CD14-positive monocyte (primary cell): ENCODE results near the gene UBE2O. TPM values are rescaled to one million over a fixed set of nuclear protein-coding genes. Genes with fewer than 3 reads are reported as not detected.

Experiments
- DNase-seq, 3 donors: peaks; one replicate each; pipeline ENCODE4 v3.0.0-alpha.2; 2011 to 2022
- H2AFZ ChIP-seq: 2 replicates; pipeline ENCODE4 v1.6.0; 2012; ENCODE audit warnings: mild to moderate bottlenecking, low read depth, low read length, inconsistent platforms; ENCODE audit not compliant: insufficient read depth, poor library complexity, severe bottlenecking
- H3K27ac ChIP-seq, 2 donors: 1 replicate in 1 of 2; 2 replicates in 1 of 2; pipeline ENCODE4 v1.5.1; 2012 to 2013; ENCODE audit warnings: low read length in 2 of 2, control low read depth in 1 of 2, inconsistent platforms in 1 of 2, low read depth in 1 of 2, mild to moderate bottlenecking in 1 of 2
- H3K27me3 ChIP-seq, 2 donors: one replicate each; pipeline versions ENCODE4 v1.6.0 to v1.6.1; 2011 to 2013; ENCODE audit warnings: low read length in 2 of 2; ENCODE audit not compliant: control insufficient read depth in 2 of 2, insufficient read depth in 2 of 2
- H3K36me3 ChIP-seq, 2 donors: replicated peaks in 1 of 2; 1 replicate in 1 of 2; 2 replicates in 1 of 2; pipeline versions ENCODE4 v1.5.1 to v1.6.1; 2012 to 2013; ENCODE audit warnings: low read length in 2 of 2, control low read depth in 1 of 2, inconsistent platforms in 1 of 2, mild to moderate bottlenecking in 1 of 2; ENCODE audit not compliant: insufficient read depth in 2 of 2, control insufficient read depth in 1 of 2
- H3K4me1 ChIP-seq, 2 donors: 1 replicate in 1 of 2; 2 replicates in 1 of 2; pipeline versions ENCODE4 v1.5.1 to v1.6.1; 2012 to 2013; ENCODE audit warnings: low read length in 2 of 2, control low read depth in 1 of 2, inconsistent platforms in 1 of 2, mild to moderate bottlenecking in 1 of 2, moderate library complexity in 1 of 2; ENCODE audit not compliant: insufficient read depth in 2 of 2, control insufficient read depth in 1 of 2
- H3K4me2 ChIP-seq: replicated peaks from 2 replicates; pipeline ENCODE3; 2012; ENCODE audit warnings: low read length, moderate library complexity, mild to moderate bottlenecking; ENCODE audit not compliant: poor library complexity, severe bottlenecking; ENCODE audit errors: extremely low read depth
- H3K4me3 ChIP-seq, 3 experiments: fragments of 200-600 bp in 1 of 3; sonication (generic) in 1 of 3; replicated peaks in 1 of 3; 1 replicate in 2 of 3; 2 replicates in 1 of 3; pipeline ENCODE4 v1.5.1; 2011 to 2013; ENCODE audit warnings: low read length in 3 of 3, mild to moderate bottlenecking in 3 of 3, control low read depth in 2 of 3, low read depth in 2 of 3, inconsistent platforms in 1 of 3, moderate library complexity in 1 of 3
- H3K79me2 ChIP-seq: 2 replicates; pipeline ENCODE4 v1.6.0; 2012; ENCODE audit warnings: mild to moderate bottlenecking, control low read depth, inconsistent platforms, low read length, moderate library complexity; ENCODE audit not compliant: insufficient read depth
- H3K9ac ChIP-seq: 2 replicates; pipeline ENCODE4 v1.6.0; 2017; ENCODE audit warnings: low read length, mild to moderate bottlenecking; ENCODE audit not compliant: insufficient read depth, poor library complexity, severe bottlenecking
- H3K9me3 ChIP-seq, 2 donors: replicated peaks in 1 of 2; 1 replicate in 1 of 2; 2 replicates in 1 of 2; pipeline versions ENCODE4 v1.5.1 to v1.6.1; 2012 to 2013; ENCODE audit warnings: low read length in 2 of 2, control low read depth in 1 of 2; ENCODE audit not compliant: control insufficient read depth in 1 of 2, insufficient read depth in 1 of 2
- H4K20me1 ChIP-seq: 2 replicates; pipeline ENCODE4 v1.6.0; 2012; ENCODE audit warnings: mild to moderate bottlenecking, low read length, control low read depth, moderate library complexity; ENCODE audit not compliant: insufficient read depth
- H3K27ac Mint-ChIP-seq, 7 donors: one replicate each; pipeline ENCODE4 v1.8.0; 2020; ENCODE audit warnings: mild to moderate bottlenecking in 7 of 7, mixed read lengths in 7 of 7, moderate library complexity in 6 of 7, inconsistent platforms in 2 of 7
- H3K27me3 Mint-ChIP-seq, 3 donors: one replicate each; pipeline ENCODE4 v1.8.0; 2021 to 2022; ENCODE audit warnings: low read depth in 3 of 3, mild to moderate bottlenecking in 3 of 3, mixed read lengths in 3 of 3, moderate library complexity in 3 of 3, inconsistent platforms in 1 of 3
- H3K36me3 Mint-ChIP-seq, 2 donors: one replicate each; pipeline ENCODE4 v1.8.0; 2020; ENCODE audit warnings: mixed read lengths in 2 of 2, inconsistent platforms in 1 of 2, mild to moderate bottlenecking in 1 of 2
- H3K4me1 Mint-ChIP-seq: one replicate; pipeline ENCODE4 v1.8.0; 2020; ENCODE audit warnings: mild to moderate bottlenecking, mixed read lengths
- H3K4me3 Mint-ChIP-seq, 2 donors: one replicate each; pipeline ENCODE4 v1.8.0; 2020; ENCODE audit warnings: mild to moderate bottlenecking in 2 of 2, mixed read lengths in 2 of 2, moderate library complexity in 1 of 2
- H3K9me3 Mint-ChIP-seq, 7 donors: one replicate each; pipeline ENCODE4 v1.8.0; 2020 to 2022; ENCODE audit warnings: mixed read lengths in 7 of 7, mild to moderate bottlenecking in 6 of 7, moderate library complexity in 6 of 7, inconsistent platforms in 2 of 7
- CTCF ChIP-seq: fragments of 200-600 bp; IDR thresholded peaks from one replicate; pipeline ENCODE4 v1.8.0; 2022; ENCODE audit warnings: antibody characterized with exemption, mild to moderate bottlenecking
- WGBS: methylation state at CpG from one replicate; pipeline ENCODE4 v1.1.5; 2013; ENCODE audit warnings: missing lambda C conversion rate; ENCODE audit not compliant: insufficient coverage; 5-methylcytosine and 5-hydroxymethylcytosine counted together
- intact Hi-C, 2 donors: fragments of 100-400 bp; cut with micrococcal nuclease; formaldehyde crosslinking; loops; one replicate each; pipeline versions ENCODE4 v1.15.0 to v1.15.1; 2023
- polyA plus RNA-seq, 3 donors: library from polyadenylated mRNA; depleted of rRNA in 1 of 3; unstranded in 2 of 3; stranded (reverse) in 1 of 3; fragments of 300-500 nt in 2 of 3; fragments of >200 nt in 1 of 3; fragmentation: Illumina TruSeq in 2 of 3; gene quantifications; 1 replicate in 2 of 3; 2 replicates in 1 of 3; pipeline ENCODE4 v1.2.3, GENCODE V29; 2012 to 2021

The UBE2O gene
- polyA plus RNA-seq, 3 donors: 1.3 to 15.1 (median 4.5) TPM

GRCh38 chr17:76495663-76496400 lies 42.9 kb upstream of the UBE2O start:
- peaks cover 89% of the 10 kb centered on the region for H3K4me1 Mint-ChIP-seq
- no peak overlapping the region for H3K4me3 ChIP-seq
- peaks cover 76% of the 10 kb centered on the region for H3K79me2 ChIP-seq
- intact Hi-C loops: no loop called here
- no peaks in the 10 kb centered on the region for H3K9me3 ChIP-seq
- peak overlapping the region in 6 of 7 donors; percentile 25 to 100 (median 62) for H3K27ac Mint-ChIP-seq
- 95% methylated on average over 16 of the region's 16 CpGs for WGBS
- H3K4me1 ChIP-seq: peaks cover 89 to 95% of the 10 kb centered on the region in 2 donors
- peaks cover 17 to 29% of the 10 kb centered on the region in 2 donors for H3K36me3 ChIP-seq
- DNase-seq: no peak
- peaks cover 0 to 2% (median 0%) of the 10 kb centered on the region in 3 donors for H3K27me3 Mint-ChIP-seq
- peak overlapping the region; percentile 99 for H3K27ac ChIP-seq
- H3K9me3 Mint-ChIP-seq: no peaks in the 10 kb centered on the region
- no peak overlapping the region for H3K9ac ChIP-seq
- H3K27me3 ChIP-seq: no peaks in the 10 kb centered on the region
- peaks cover 40 to 49% of the 10 kb centered on the region in 2 donors for H3K36me3 Mint-ChIP-seq
- no peaks in the 10 kb centered on the region for H4K20me1 ChIP-seq
- H2AFZ ChIP-seq: no peak overlapping the region
- no peak for TF ChIP-seq CTCF
- H3K4me3 Mint-ChIP-seq: no peak overlapping the region
- H3K4me2 ChIP-seq: no peak overlapping the region

GRCh38 chr17:76493505-76494167 lies 40.7 kb upstream of the UBE2O start:
- no peak for DNase-seq
- Mint-ChIP-seq H3K36me3 (peaks cover 29 to 43% of the 10 kb centered on the region in 2 donors), H3K4me1 (peaks cover 96% of the 10 kb centered on the region), H3K4me3 (peak overlapping the region; percentile 84 to 93), H3K9me3 (no peaks in the 10 kb centered on the region), H3K27ac (peak overlapping the region; percentile 99 to 100 (median 100)), H3K27me3 (peaks cover 0 to 2% (median 0%) of the 10 kb centered on the region in 3 donors)
- Histone ChIP-seq H3K4me3 (peak overlapping the region in 2 of 3 experiments; percentile 24 to 54), H3K4me2 (peak overlapping the region; percentile 99), H3K9me3 (no peaks in the 10 kb centered on the region), H3K27me3 (no peaks in the 10 kb centered on the region), H3K4me1 (peaks cover 94 to 98% of the 10 kb centered on the region in 2 donors), H3K9ac (peak overlapping the region; percentile 97), H3K36me3 (peaks cover 17 to 28% of the 10 kb centered on the region in 2 donors), H2AFZ (no peak overlapping the region), H3K27ac (peak overlapping the region; percentile 99), H4K20me1 (no peaks in the 10 kb centered on the region), H3K79me2 (peaks cover 74% of the 10 kb centered on the region)
- no peak for TF ChIP-seq CTCF
- 14% methylated on average over 8 of the region's 21 CpGs for WGBS
- intact Hi-C loops: loop anchor here (1.0 kb wide), 2 partner anchors 8 to 9 kb away; partner anchors contain the start of gene RHBDF2 (in 2 of the 2)
